GM12878 (cell line): ENCODE measurements around the gene EEF1AKMT3. TPM values are rescaled to one million over a fixed set of nuclear protein-coding genes. Genes with fewer than 3 reads are reported as not detected.

Source experiments
- ATAC-seq: fragments of 200-7000 bp; cut with Tn5 transposase; 3 replicates; pipeline ENCODE4 v1.9.1; 2020; ENCODE audit warnings: mild to moderate bottlenecking, moderate library complexity
- BruUV-seq: library from RNA; stranded (reverse); fragments of 400-500 nt; replicated peaks from 2 replicates; lab custom pipeline; 2021; lab: Mats Ljungman, UMichigan
- CTCF ChIA-PET: fragments of 300-600 bp; sonication (Branson Sonifier 250); formaldehyde crosslinking; extraction: SDS; loops from one replicate; lab custom pipeline; 2021; ENCODE audit warnings: inconsistent platforms; lab: Yijun Ruan, JAX
- POLR2A ChIA-PET: fragments of 350-600 bp; formaldehyde crosslinking; extraction: SDS; loops from one replicate; lab custom pipeline; 2021; ENCODE audit warnings: inconsistent platforms; lab: Charles Lee
- RAD21 ChIA-PET: fragments of 300-600 bp; sonication (Branson Sonifier 250); formaldehyde crosslinking; loops from one replicate; lab custom pipeline; 2023; ENCODE audit warnings: antibody characterized with exemption; ENCODE audit not compliant: unreplicated experiment; lab: Charles Lee
- SMC1A ChIA-PET: fragments of 300-600 bp; sonication (Branson Sonifier 250); formaldehyde crosslinking; loops from one replicate; lab custom pipeline; 2023; ENCODE audit not compliant: unreplicated experiment, uncharacterized antibody; lab: Charles Lee
- DNase-seq: peaks from one replicate; pipeline ENCODE4 v3.0.0-alpha.2; 2011; ENCODE audit warnings: low read depth, low spot score
- FAIRE-seq: peaks from 3 replicates; lab custom pipeline; 2011; peaks lifted over from hg19 to GRCh38; lab: Jason Lieb, UNC
- H2AFZ ChIP-seq: 2 replicates; pipeline ENCODE4 v1.6.0; 2011; ENCODE audit warnings: low read depth, low read length, control low read depth; ENCODE audit not compliant: control insufficient read depth
- H3K27ac ChIP-seq: 2 replicates; pipeline ENCODE4 v1.5.1; 2011; ENCODE audit warnings: control low read depth; ENCODE audit not compliant: control insufficient read depth, insufficient read depth
- H3K27me3 ChIP-seq, 2 experiments: replicated peaks in 1 of 2; 2 replicates each; pipeline versions ENCODE4 v1.6.0 to v1.6.1; 2011; ENCODE audit warnings: low read length in 1 of 2; ENCODE audit not compliant: control insufficient read depth in 2 of 2, insufficient read depth in 2 of 2
- H3K36me3 ChIP-seq, 2 experiments: 2 replicates each; pipeline ENCODE4 v1.5.1; 2011; ENCODE audit warnings: low read length in 1 of 2; ENCODE audit not compliant: control insufficient read depth in 2 of 2, insufficient read depth in 2 of 2
- H3K4me1 ChIP-seq: 2 replicates; pipeline ENCODE4 v1.6.1; 2011; ENCODE audit warnings: mild to moderate bottlenecking, low read length, moderate library complexity, mixed read lengths; ENCODE audit not compliant: control insufficient read depth, insufficient read depth
- H3K4me2 ChIP-seq: 2 replicates; pipeline ENCODE4 v1.6.0; 2011; ENCODE audit warnings: control low read depth; ENCODE audit not compliant: control insufficient read depth, insufficient read depth
- H3K4me3 ChIP-seq: fragments of 200-600 bp; sonication (generic); 2 replicates; pipeline ENCODE4 v1.5.1; 2016
- H3K79me2 ChIP-seq: 2 replicates; pipeline ENCODE4 v1.6.0; 2011; ENCODE audit warnings: low read length; ENCODE audit not compliant: control insufficient read depth, insufficient read depth
- H3K9ac ChIP-seq: 2 replicates; pipeline ENCODE4 v1.8.0; 2011; ENCODE audit warnings: low read length, control low read depth, mixed read lengths; ENCODE audit not compliant: control insufficient read depth, insufficient read depth
- H3K9me3 ChIP-seq: replicated peaks from 3 replicates; pipeline ENCODE4 v1.5.1; 2011; ENCODE audit warnings: mild to moderate bottlenecking, low read length; ENCODE audit not compliant: control insufficient read depth, insufficient read depth
- H4K20me1 ChIP-seq: 2 replicates; pipeline ENCODE4 v1.6.0; 2011; ENCODE audit not compliant: control insufficient read depth, insufficient read depth
- ESRRA ChIP-seq: IDR thresholded peaks from 2 replicates; pipeline ENCODE4 v1.6.1; 2012; ENCODE audit warnings: mild to moderate bottlenecking, low read length, improper control_type of control experiment
- EZH2 ChIP-seq: IDR thresholded peaks from 2 replicates; pipeline ENCODE4 v1.6.1; 2012; ENCODE audit warnings: low read depth, mild to moderate bottlenecking, control low read depth, inconsistent platforms, low read length, borderline replicate concordance; ENCODE audit not compliant: control insufficient read depth
- JUND ChIP-seq: IDR thresholded peaks from 2 replicates; pipeline ENCODE4 v1.6.1; 2012; ENCODE audit warnings: low read depth, mild to moderate bottlenecking, low read length, improper control_type of control experiment, moderate library complexity
- MXI1 ChIP-seq: fragments of 150-350 bp; IDR thresholded peaks from 2 replicates; pipeline ENCODE4 v1.6.1; 2011; ENCODE audit warnings: low read depth, mild to moderate bottlenecking, inconsistent platforms, low read length, improper control_type of control experiment
- MYC ChIP-seq: IDR thresholded peaks from 2 replicates; pipeline ENCODE4 v1.6.1; 2011; ENCODE audit warnings: mild to moderate bottlenecking, low read length, moderate library complexity, inconsistent platforms; ENCODE audit not compliant: insufficient read depth, insufficient replicate concordance, insufficient read length, severe bottlenecking
- POLR2A ChIP-seq: IDR thresholded peaks from 2 replicates; pipeline ENCODE4 v1.6.1; 2011; ENCODE audit warnings: low read depth, mild to moderate bottlenecking, low read length
- RCOR1 ChIP-seq: conservative IDR thresholded peaks from 2 replicates; pipeline ENCODE4 v1.6.1; 2012; ENCODE audit warnings: low read depth, low read length, improper control_type of control experiment
- YY1 ChIP-seq: IDR thresholded peaks from 2 replicates; pipeline ENCODE4 v1.6.1; 2011; ENCODE audit warnings: low read depth, mild to moderate bottlenecking, low read length
- WGBS: methylation state at CpG from one replicate; pipeline ENCODE4 v1.1.6; 2016; ENCODE audit warnings: low lambda C conversion rate; ENCODE audit not compliant: insufficient replicate concordance, insufficient coverage; ENCODE audit errors: missing lambda C conversion rate; 5-methylcytosine and 5-hydroxymethylcytosine counted together
- in situ Hi-C: fragments of 300-500 bp; cut with MboI; formaldehyde crosslinking; loops from 9 replicates; pipeline ENCODE4 v1.14.3; 2018; ENCODE audit warnings: mixed read lengths
- intact Hi-C: fragments of 100-400 bp; cut with micrococcal nuclease; formaldehyde crosslinking; loops from one replicate; pipeline ENCODE4 v1.14.2; 2022; ENCODE audit not compliant: unreplicated experiment
- polyA plus RNA-seq, 11 experiments: library from polyadenylated mRNA; depleted of rRNA in 4 of 11; unstranded in 6 of 11; stranded (reverse) in 5 of 11; fragments of >200 nt; fragmentation: Nextera tagmentation in 4 of 11; fragmentation: Illumina TruSeq in 1 of 11; extraction: Ambion mirVana in 4 of 11; extraction: Trizol in 1 of 11; gene quantifications; 1 replicate in 1 of 11; 2 replicates in 10 of 11; pipeline versions ENCODE4 v1.2.1 to v1.2.3, GENCODE V29; 2011 to 2016; ENCODE audit warnings: inconsistent platforms in 2 of 11, missing spikeins in 2 of 11, low read depth in 1 of 11
- total RNA-seq, 4 experiments: library from RNA; depleted of rRNA in 3 of 4; stranded (reverse); fragments of >200 nt in 3 of 4; fragmentation: Illumina TruSeq in 1 of 4; extraction: Trizol in 1 of 4; gene quantifications; 2 replicates each; pipeline versions ENCODE4 v1.2.1 to v1.2.3, GENCODE V29; 2013 to 2021

Gene EEF1AKMT3
- total and polyA plus RNA-seq, 10 of the 15 experiments (the other 5 are each of a cell fraction or from before 2014, with no cell fraction given), result 1.2 to 8.2 (median 3.5) TPM

DNA sequence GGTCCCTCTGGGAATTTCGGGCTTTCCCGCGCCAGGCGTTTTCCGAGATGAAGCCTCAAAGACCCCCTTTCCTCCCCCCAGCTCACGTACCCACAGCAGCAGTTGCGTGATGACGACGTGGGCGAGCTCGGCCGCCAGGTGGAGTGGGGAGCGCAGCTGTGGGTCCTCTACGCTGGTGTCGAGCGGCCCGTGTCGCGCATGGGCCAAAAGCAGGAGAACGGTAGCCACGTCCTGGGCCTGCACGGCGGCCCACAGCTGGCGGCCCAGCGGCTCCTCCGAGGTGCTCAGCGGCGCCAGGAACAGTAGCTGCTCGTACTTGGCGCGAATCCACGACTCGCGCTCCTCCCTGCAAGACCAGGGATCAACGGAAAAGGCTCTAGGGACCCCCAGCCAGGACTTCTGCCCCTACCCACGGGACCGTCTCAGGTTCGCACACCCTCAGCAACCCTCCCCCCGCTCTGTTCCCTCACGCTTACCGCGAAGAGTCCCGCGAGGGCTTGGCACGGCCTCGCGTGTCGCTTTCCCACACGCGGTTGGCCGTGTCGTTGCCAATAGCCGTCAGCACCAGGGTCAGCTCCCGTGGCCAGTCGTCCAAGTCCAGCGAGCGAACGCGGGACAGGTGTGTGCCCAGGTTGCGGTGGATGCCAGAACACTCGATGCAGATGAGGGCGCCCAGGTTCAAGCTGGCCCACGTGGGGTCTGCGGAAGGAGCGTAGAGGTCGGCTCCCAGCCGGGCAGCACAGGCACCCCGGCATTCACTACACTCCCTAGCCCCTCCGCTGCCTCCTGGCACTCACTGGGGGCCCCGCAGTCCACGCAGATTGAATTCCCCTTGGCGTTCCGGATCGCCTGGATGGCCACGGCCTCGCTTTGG, 45.3 kb upstream of the EEF1AKMT3 start:
- in situ Hi-C loops (no loop called here), intact Hi-C loops (no loop called here)
- Histone ChIP-seq H3K4me3 (no peak overlapping the region), H3K9me3 (no peaks in the 10 kb centered on the region), H3K36me3 (peaks cover 7 to 8% of the 10 kb centered on the region in 2 experiments; a peak in 3 of 4 replicates), H3K4me1 (no peaks in the 10 kb centered on the region), H2AFZ (no peak overlapping the region), H3K27ac (no peak overlapping the region), H4K20me1 (no peaks in the 10 kb centered on the region), H3K79me2 (no peaks in the 10 kb centered on the region), H3K27me3 (no peaks in the 10 kb centered on the region), H3K4me2 (no peak overlapping the region), H3K9ac (no peak overlapping the region)
- no peak for DNase-seq
- no TSS peak for BruUV-seq
- WGBS, result 98% methylated on average over 70 of the region's 76 CpGs
- POLR2A ChIA-PET, result no interaction called here
- RAD21 ChIA-PET, result no interaction called here
- CTCF ChIA-PET, result no interaction called here
- SMC1A ChIA-PET, result no interaction called here
- FAIRE-seq, result no peak
- TF ChIP-seq RCOR1 (no peak), JUND (no peak), POLR2A (0 out of 2 replicates have a peak, but pooled peaks have one; percentile 5)
- no peak for ATAC-seq

DNA sequence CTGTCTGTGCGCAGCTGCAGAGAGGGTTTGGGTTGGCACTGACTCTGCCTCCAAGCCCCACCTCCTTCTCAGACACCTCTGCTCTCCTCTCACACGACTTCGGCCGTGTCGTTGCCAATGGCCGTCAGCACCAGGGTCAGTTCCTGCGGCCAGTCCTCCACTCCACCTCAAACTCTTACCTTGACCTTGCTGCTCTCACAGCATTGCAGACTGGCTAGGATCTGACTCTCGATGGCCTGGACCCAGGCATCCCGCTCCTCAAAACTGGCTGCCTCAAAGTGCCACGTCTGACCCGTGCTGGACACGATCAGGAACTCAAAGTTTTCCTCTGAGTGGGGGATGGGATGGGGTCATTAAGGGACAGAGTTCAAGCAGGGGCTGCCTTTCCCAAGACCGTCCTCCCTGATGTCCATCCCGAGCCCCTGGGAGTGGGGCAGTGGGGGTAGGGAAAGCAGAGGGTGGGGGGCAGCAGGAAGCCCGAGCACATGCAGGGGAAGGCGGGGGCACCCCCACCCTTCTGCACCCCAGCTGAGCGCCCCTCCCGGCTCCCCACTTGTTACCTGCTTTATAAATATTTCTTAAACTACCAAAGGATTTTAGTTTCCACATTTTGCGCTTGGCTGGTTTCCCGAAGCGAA, 44.5 kb upstream of the EEF1AKMT3 start:
- SMC1A ChIA-PET, result no interaction called here
- no TSS peak for BruUV-seq
- H3K4me2 ChIP-seq, result no peak overlapping the region
- DNase-seq (no peak), ATAC-seq (no peak), FAIRE-seq (no peak)
- no peak overlapping the region for H2AFZ ChIP-seq
- RAD21 ChIA-PET, result no interaction called here
- intact Hi-C loops (no loop called here), in situ Hi-C loops (no loop called here)
- no peaks in the 10 kb centered on the region for H3K4me1 ChIP-seq
- H3K27me3 ChIP-seq, result no peaks in the 10 kb centered on the region
- POLR2A ChIA-PET, result no interaction called here
- no peaks in the 10 kb centered on the region for H4K20me1 ChIP-seq
- peaks cover 8 to 12% of the 10 kb centered on the region in 2 experiments; a peak in 3 of 4 replicates for H3K36me3 ChIP-seq
- no peaks in the 10 kb centered on the region for H3K9me3 ChIP-seq
- 95% methylated on average over 19 of the region's 21 CpGs for WGBS
- H3K4me3 ChIP-seq, result no peak overlapping the region
- H3K9ac ChIP-seq, result no peak overlapping the region
- CTCF ChIA-PET, result no interaction called here
- H3K79me2 ChIP-seq, result no peaks in the 10 kb centered on the region
- TF ChIP-seq ESRRA, result no peak
- TF ChIP-seq MXI1, result no peak
- no peak for TF ChIP-seq YY1
- TF ChIP-seq EZH2, result no peak
- TF ChIP-seq MYC, result no peak
- H3K27ac ChIP-seq, result no peak overlapping the region
